GM19043 (cell line): ENCODE measurements around the gene INO80B.

Experiments
- ATAC-seq: cut with Tn5 transposase; IDR thresholded peaks from one replicate; pipeline ENCODE4 v1.9.1; 2021; ENCODE audit warnings: low read depth; ENCODE audit not compliant: unreplicated experiment

Gene INO80B

GRCh38 chr2:74499940-74500577 is 45.2 kb downstream of the INO80B start:
- ATAC-seq, result no peak

- no peak for ATAC-seq
Observed at GRCh38 chr2:74500578-74500946, 45.7 kb downstream of the INO80B start.

GRCh38 chr2:74501335-74502071 is 46.6 kb downstream of the INO80B start:
- ATAC-seq, result no peak

GRCh38 chr2:74502147-74502719 is 47.3 kb downstream of the INO80B start:
- ATAC-seq, result no peak

GRCh38 chr2:74502720-74503505 is 48.0 kb downstream of the INO80B start:
- peak; percentile 32 for ATAC-seq

- no peak for ATAC-seq
Observed at GRCh38 chr2:74503506-74504475, 48.9 kb downstream of the INO80B start.

GRCh38 chr2:74504591-74504990 is 49.7 kb downstream of the INO80B start:
- ATAC-seq, result no peak

- no peak for ATAC-seq
Observed at GRCh38 chr2:74505448-74506246, 50.8 kb downstream of the INO80B start.

- peak; percentile 85 for ATAC-seq
Observed at GRCh38 chr2:74507145-74507925, 52.4 kb downstream of the INO80B start, which contains the start of gene PCGF1. Gene PCGF1, minus strand, starts transcription at chr2:74507695. Its CDS starts 27 bp downstream, at chr2:74507668.
